Measurements from ENCODE around the gene DLG2. TPM values are rescaled to one million over a fixed set of nuclear protein-coding genes. Genes with fewer than 3 reads are reported as not detected.

DLG2 gene
- total and polyA plus RNA-seq, 7 donors: 0.60 to 25.8 (median 9.7) TPM; not detected in 1

DNA sequence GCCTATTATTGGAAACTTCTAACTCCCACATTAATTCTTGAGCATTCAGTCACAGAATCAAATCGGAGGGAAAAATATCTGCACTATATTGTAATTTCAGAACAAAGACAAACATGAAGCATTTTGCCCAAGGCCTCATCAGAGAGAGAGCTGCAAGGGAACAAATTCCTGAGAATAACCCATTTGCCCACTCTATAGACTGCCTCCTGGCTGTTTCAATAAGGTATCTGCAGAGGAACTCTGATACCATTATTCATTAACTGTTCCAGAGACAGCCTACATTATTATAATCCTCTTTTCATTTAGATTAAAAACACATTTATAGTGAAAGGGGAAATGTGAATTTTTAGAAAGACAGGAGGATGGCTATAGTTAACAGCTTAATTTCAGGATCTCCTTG is 663.9 kb downstream of the DLG2 start:
- no peak overlapping the region for H3K27ac ChIP-seq
- 93 to 96% methylated on average over 1 of the region's 1 CpG for WGBS, 2 donors
- intact Hi-C loops (cut with DNase I): no loop called here
- TF ChIP-seq POLR2AphosphoS5 (IDR thresholded peaks at IDR 0.05): no peak
- TF ChIP-seq, protein P1, sequence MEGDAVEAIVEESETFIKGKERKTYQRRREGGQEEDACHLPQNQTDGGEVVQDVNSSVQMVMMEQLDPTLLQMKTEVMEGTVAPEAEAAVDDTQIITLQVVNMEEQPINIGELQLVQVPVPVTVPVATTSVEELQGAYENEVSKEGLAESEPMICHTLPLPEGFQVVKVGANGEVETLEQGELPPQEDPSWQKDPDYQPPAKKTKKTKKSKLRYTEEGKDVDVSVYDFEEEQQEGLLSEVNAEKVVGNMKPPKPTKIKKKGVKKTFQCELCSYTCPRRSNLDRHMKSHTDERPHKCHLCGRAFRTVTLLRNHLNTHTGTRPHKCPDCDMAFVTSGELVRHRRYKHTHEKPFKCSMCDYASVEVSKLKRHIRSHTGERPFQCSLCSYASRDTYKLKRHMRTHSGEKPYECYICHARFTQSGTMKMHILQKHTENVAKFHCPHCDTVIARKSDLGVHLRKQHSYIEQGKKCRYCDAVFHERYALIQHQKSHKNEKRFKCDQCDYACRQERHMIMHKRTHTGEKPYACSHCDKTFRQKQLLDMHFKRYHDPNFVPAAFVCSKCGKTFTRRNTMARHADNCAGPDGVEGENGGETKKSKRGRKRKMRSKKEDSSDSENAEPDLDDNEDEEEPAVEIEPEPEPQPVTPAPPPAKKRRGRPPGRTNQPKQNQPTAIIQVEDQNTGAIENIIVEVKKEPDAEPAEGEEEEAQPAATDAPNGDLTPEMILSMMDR (IDR thresholded peaks at IDR 0.05): no peak
- TF ChIP-seq EP300 (IDR thresholded peaks at IDR 0.05): no peak
- TF ChIP-seq POLR2A (IDR thresholded peaks at IDR 0.05): no peak
- no peaks in the 10 kb centered on the region for H3K36me3 ChIP-seq
- H3K4me3 ChIP-seq: no peak overlapping the region
- no peaks in the 10 kb centered on the region for H3K9me3 ChIP-seq
- no peak for DNase-seq
- H3K4me1 ChIP-seq: no peaks in the 10 kb centered on the region
- no peaks in the 10 kb centered on the region for H3K27me3 ChIP-seq

DNA sequence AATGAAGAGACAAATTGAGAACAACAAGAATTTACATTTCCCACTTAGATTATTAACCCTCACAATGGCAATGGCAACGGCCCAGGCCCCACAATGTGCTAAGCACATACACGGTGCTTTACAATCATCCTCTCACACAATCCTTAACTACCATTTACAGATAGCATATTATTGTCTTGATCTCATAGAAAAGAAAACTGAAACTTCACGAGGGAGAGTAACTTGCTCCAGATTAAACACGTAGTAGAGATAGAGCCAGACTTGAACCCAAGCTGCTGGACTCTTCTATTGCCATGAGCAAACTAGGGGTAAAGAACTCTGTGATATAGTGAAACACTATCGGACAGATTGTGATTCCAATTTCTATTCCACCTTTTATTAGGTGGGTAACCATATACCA is 665.1 kb downstream of the DLG2 start:
- TF ChIP-seq POLR2AphosphoS5 (IDR thresholded peaks at IDR 0.05) (no peak), POLR2A (IDR thresholded peaks at IDR 0.05) (no peak), EP300 (IDR thresholded peaks at IDR 0.05) (no peak)
- TF ChIP-seq, protein P1 (IDR thresholded peaks at IDR 0.05): no peak
- Histone ChIP-seq H3K4me3 (no peak overlapping the region), H3K27ac (no peak overlapping the region), H3K27me3 (no peaks in the 10 kb centered on the region), H3K36me3 (no peaks in the 10 kb centered on the region), H3K9me3 (no peaks in the 10 kb centered on the region), H3K4me1 (no peaks in the 10 kb centered on the region)
- intact Hi-C loops (cut with DNase I): no loop called here
- 54 to 69% methylated on average over 5 of the region's 5 CpGs for WGBS, 2 donors
- no peak for DNase-seq

DNA sequence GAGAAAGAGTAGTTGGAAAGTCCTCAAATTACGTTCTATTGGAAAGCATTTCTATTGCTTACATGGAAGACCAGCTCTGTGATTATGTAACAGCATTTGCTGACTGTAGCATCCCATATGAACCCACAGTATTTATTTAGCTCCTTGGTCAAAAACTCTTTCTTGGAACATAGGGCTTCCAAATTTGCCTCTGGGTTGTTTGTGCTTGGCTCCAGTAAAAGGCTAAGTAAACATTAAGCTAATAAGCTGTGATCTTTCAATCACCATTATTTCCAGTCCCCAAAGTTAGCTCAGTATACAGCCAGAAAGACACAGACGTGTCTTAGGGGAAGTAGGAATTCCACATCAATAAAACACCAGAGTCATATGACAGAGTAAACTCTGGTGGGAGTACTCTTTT is 668.8 kb downstream of the DLG2 start:
- intact Hi-C loops (cut with DNase I): no loop called here
- DNase-seq: no peak
- H3K27me3 ChIP-seq: no peaks in the 10 kb centered on the region
- no peaks in the 10 kb centered on the region for H3K9me3 ChIP-seq
- WGBS, 2 donors: 59 to 64% methylated on average over 2 of the region's 2 CpGs
- no peaks in the 10 kb centered on the region for H3K36me3 ChIP-seq
- H3K27ac ChIP-seq: no peak overlapping the region
- TF ChIP-seq POLR2A (IDR thresholded peaks at IDR 0.05): no peak
- TF ChIP-seq EP300 (IDR thresholded peaks at IDR 0.05): no peak
- TF ChIP-seq POLR2AphosphoS5 (IDR thresholded peaks at IDR 0.05): no peak
- TF ChIP-seq, protein P1 (IDR thresholded peaks at IDR 0.05): no peak
- no peak overlapping the region for H3K4me3 ChIP-seq
- H3K4me1 ChIP-seq: peaks cover 0 to 4% (median 2%) of the 10 kb centered on the region in 4 donors

DNA sequence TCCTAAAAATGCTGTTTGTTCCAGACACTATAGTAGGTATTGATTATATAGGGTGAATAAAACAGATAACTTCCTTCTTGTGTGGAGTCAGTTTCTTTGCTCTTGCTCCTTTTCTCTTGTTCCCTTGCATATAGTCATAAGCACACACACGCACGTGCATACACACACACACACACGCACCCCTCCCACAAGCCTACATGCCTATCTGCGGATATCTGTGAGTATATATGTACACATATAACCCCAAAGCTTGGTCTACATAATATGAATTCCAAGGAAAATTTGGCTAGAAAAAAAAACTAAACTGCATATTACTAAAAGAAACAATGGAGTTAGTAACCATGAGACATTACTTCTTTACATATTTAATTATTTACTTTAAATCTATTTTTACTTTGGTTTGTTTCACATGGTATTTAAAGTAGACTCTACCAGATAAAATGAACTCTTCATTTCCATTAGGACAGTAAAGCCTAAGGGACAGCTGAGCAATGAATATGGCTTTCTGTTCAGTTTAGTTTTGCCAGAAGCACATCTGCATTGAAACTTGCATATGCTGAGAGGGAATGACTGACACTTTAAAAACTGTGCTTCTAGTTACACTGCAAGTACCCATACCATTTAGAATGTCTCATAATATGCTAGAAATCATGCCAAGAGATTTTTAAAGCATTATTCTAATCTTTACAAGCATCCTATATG is 676.4 kb downstream of the DLG2 start:
- WGBS, 2 donors: 94 to 95% methylated on average over 4 of the region's 4 CpGs
- TF ChIP-seq, protein P1 (IDR thresholded peaks at IDR 0.05): no peak
- TF ChIP-seq POLR2A (IDR thresholded peaks at IDR 0.05) (no peak), EP300 (IDR thresholded peaks at IDR 0.05) (no peak), POLR2AphosphoS5 (IDR thresholded peaks at IDR 0.05) (no peak)
- intact Hi-C loops (cut with DNase I): no loop called here

More for the DNA sequence above, 676.4 kb downstream of the DLG2 start:
- no peaks in the 10 kb centered on the region for H3K27me3 ChIP-seq
- no peaks in the 10 kb centered on the region for H3K36me3 ChIP-seq
- H3K4me1 ChIP-seq: no peaks in the 10 kb centered on the region
- H3K9me3 ChIP-seq: no peaks in the 10 kb centered on the region
- H3K27ac ChIP-seq: no peak overlapping the region
- DNase-seq: no peak
- no peak overlapping the region for H3K4me3 ChIP-seq

Measured in sigmoid colon (tissue), 7 donors.